Psoas muscle (tissue), 8 donors: Measurements from ENCODE around the gene COL25A1. TPM values are rescaled to one million over a fixed set of nuclear protein-coding genes. Genes with fewer than 3 reads are reported as not detected.

Experiments
- ATAC-seq, 4 donors: fragments of 200-7000 bp; cut with Tn5 transposase; one replicate each; pipeline ENCODE4 v1.9.1; 2020; ENCODE audit warnings: moderate library complexity in 3 of 4, mild to moderate bottlenecking in 2 of 4
- DNase-seq, 2 donors: peaks; one replicate each; pipeline ENCODE4 v3.0.0-alpha.2; 2020
- H3K27ac ChIP-seq: fragments of 200-600 bp; one replicate; pipeline ENCODE4 v1.8.0; 2022
- H3K27me3 ChIP-seq, 3 donors: fragments of 200-600 bp in 1 of 3; one replicate each; pipeline versions ENCODE4 v1.6.1 to v1.8.0; 2013 to 2022; ENCODE audit warnings: low read length in 2 of 3, mild to moderate bottlenecking in 2 of 3, moderate library complexity in 1 of 3; ENCODE audit not compliant: insufficient read depth in 3 of 3
- H3K36me3 ChIP-seq, 2 donors: fragments of 200-600 bp in 1 of 2; one replicate each; pipeline versions ENCODE4 v1.6.1 to v1.8.0; 2013 to 2022; ENCODE audit warnings: low read depth in 1 of 2, mild to moderate bottlenecking in 1 of 2, moderate library complexity in 1 of 2; ENCODE audit not compliant: insufficient read depth in 1 of 2
- H3K4me1 ChIP-seq: fragments of 200-600 bp; one replicate; pipeline ENCODE4 v1.8.0; 2022
- H3K4me3 ChIP-seq: fragments of 200-600 bp; one replicate; pipeline ENCODE4 v1.8.0; 2022; ENCODE audit warnings: mild to moderate bottlenecking
- H3K9me3 ChIP-seq: fragments of 200-600 bp; one replicate; pipeline ENCODE4 v1.8.0; 2022
- CTCF ChIP-seq: fragments of 200-600 bp; IDR thresholded peaks from one replicate; pipeline ENCODE4 v1.8.0; 2022; ENCODE audit warnings: antibody characterized with exemption
- WGBS, 3 donors: extraction: QIAGEN DNeasy Blood & Tissue Kit; methylation state at CpG; one replicate each; pipeline versions ENCODE4 v1.1.6 to v1.1.7; 2013; 5-methylcytosine and 5-hydroxymethylcytosine counted together
- intact Hi-C, 2 donors: fragments of 100-400 bp; cut with DNase I; formaldehyde crosslinking; loops; one replicate each; pipeline versions ENCODE4 v1.11.0 to v1.14.2; 2022
- polyA plus RNA-seq, 3 donors: library from polyadenylated mRNA; stranded (reverse); fragments of 200-250 nt; gene quantifications; one replicate each; pipeline ENCODE4 v1.2.3, GENCODE V29; 2013
- total RNA-seq, 4 donors: library from RNA; stranded (reverse); fragmentation: NEBNext Ultra II Directional in 2 of 4; extraction: Animal tissue kit (Norgen Biotek cat#: 25700) in 2 of 4; gene quantifications; one replicate each; pipeline versions ENCODE4 v1.2.1 to v1.2.4, GENCODE V29; 2021 to 2023
- donor health status: healthy with polysubstance abuse.
- donor health status: DM: no; HTN: no; CAD: no; lungs with moderate emphysema.
- donor health status: Bipolar disorder and iron deficiency.
- donor health status: healthy.
- donor health status: DM: yes; HTN: yes; CAD: no.
- donor health status: DM: no; HTN: no; CAD: no.
- donor health status: DM: no; HTN: no; CAD: no.
- donor health status: DM: yes; HTN: yes; CAD: no.

The COL25A1 gene
- total and polyA plus RNA-seq, 7 donors, result 0.14 to 1.5 (median 0.36) TPM

GRCh38 chr4:108799306-108799705, 503.2 kb downstream of the COL25A1 start:
- WGBS, 3 donors, result 51 to 96% (median 76%) methylated on average over 5 of the region's 5 CpGs
- no peak for ATAC-seq
- Histone ChIP-seq H3K36me3 (no peaks in the 10 kb centered on the region), H3K27me3 (no peaks in the 10 kb centered on the region), H3K27ac (no peak overlapping the region), H3K4me3 (no peak overlapping the region), H3K9me3 (no peaks in the 10 kb centered on the region), H3K4me1 (no peaks in the 10 kb centered on the region)
- DNase-seq, result no peak
- intact Hi-C loops, result no loop called here
- no peak for TF ChIP-seq CTCF

GRCh38 chr4:108796173-108796572, 506.3 kb downstream of the COL25A1 start:
- WGBS, 3 donors, result 40 to 56% (median 48%) methylated on average over 3 of the region's 3 CpGs
- TF ChIP-seq CTCF, result no peak
- Histone ChIP-seq H3K27me3 (no peaks in the 10 kb centered on the region), H3K4me1 (no peaks in the 10 kb centered on the region), H3K27ac (no peak overlapping the region), H3K4me3 (no peak overlapping the region), H3K9me3 (no peaks in the 10 kb centered on the region), H3K36me3 (no peaks in the 10 kb centered on the region)
- DNase-seq (no peak), ATAC-seq (no peak)
- intact Hi-C loops, result no loop called here

- intact Hi-C loops, result no loop called here
Observed at GRCh38 chr4:108795733-108796132, 506.7 kb downstream of the COL25A1 start.

GRCh38 chr4:108794136-108794535, 508.3 kb downstream of the COL25A1 start:
- 29 to 66% (median 38%) methylated on average over 1 of the region's 1 CpG for WGBS, 3 donors
- Histone ChIP-seq H3K27ac (no peak overlapping the region), H3K27me3 (no peaks in the 10 kb centered on the region), H3K9me3 (no peaks in the 10 kb centered on the region), H3K36me3 (no peaks in the 10 kb centered on the region), H3K4me1 (no peaks in the 10 kb centered on the region), H3K4me3 (no peak overlapping the region)
- intact Hi-C loops, result no loop called here
- ATAC-seq, result no peak
- no peak for DNase-seq
- no peak for TF ChIP-seq CTCF

More at GRCh38 chr4:108795733-108796132, 506.7 kb downstream of the COL25A1 start:
- ATAC-seq (no peak), DNase-seq (no peak)
- Histone ChIP-seq H3K4me3 (no peak overlapping the region), H3K36me3 (no peaks in the 10 kb centered on the region), H3K4me1 (no peaks in the 10 kb centered on the region), H3K9me3 (no peaks in the 10 kb centered on the region), H3K27me3 (no peaks in the 10 kb centered on the region), H3K27ac (no peak overlapping the region)
- no peak for TF ChIP-seq CTCF

- H3K27ac ChIP-seq, result no peak overlapping the region
- no peaks in the 10 kb centered on the region for H3K9me3 ChIP-seq
- DNase-seq, result no peak
- 61 to 100% (median 69%) methylated on average over 1 of the region's 1 CpG for WGBS, 3 donors
- ATAC-seq, result no peak
- no peaks in the 10 kb centered on the region for H3K36me3 ChIP-seq
- intact Hi-C loops, result no loop called here
- no peaks in the 10 kb centered on the region for H3K4me1 ChIP-seq
- TF ChIP-seq CTCF, result no peak
- H3K27me3 ChIP-seq, result no peaks in the 10 kb centered on the region
- no peak overlapping the region for H3K4me3 ChIP-seq
Observed at GRCh38 chr4:108793415-108793814, 509.0 kb downstream of the COL25A1 start.
